OCI-LY3 (cell line): ENCODE results near the gene KIF1A.

ENCODE experiments used
- EZH2phosphoT487 ChIP-seq: fragments of 200-600 bp; shearing (Covaris generic); IDR thresholded peaks from 2 replicates; pipeline ENCODE4 v1.6.1; 2018; ENCODE audit warnings: antibody characterized with exemption, mixed run types, low read depth
- TF ChIP-seq, protein P1 (sequence below): fragments of 200-600, 300-600 bp; sonication (generic); IDR thresholded peaks from 2 replicates; pipeline ENCODE4 v1.5.1; 2014; ENCODE audit warnings: antibody characterized with exemption, low read length, low read depth

- TF ChIP-seq, protein P1, sequence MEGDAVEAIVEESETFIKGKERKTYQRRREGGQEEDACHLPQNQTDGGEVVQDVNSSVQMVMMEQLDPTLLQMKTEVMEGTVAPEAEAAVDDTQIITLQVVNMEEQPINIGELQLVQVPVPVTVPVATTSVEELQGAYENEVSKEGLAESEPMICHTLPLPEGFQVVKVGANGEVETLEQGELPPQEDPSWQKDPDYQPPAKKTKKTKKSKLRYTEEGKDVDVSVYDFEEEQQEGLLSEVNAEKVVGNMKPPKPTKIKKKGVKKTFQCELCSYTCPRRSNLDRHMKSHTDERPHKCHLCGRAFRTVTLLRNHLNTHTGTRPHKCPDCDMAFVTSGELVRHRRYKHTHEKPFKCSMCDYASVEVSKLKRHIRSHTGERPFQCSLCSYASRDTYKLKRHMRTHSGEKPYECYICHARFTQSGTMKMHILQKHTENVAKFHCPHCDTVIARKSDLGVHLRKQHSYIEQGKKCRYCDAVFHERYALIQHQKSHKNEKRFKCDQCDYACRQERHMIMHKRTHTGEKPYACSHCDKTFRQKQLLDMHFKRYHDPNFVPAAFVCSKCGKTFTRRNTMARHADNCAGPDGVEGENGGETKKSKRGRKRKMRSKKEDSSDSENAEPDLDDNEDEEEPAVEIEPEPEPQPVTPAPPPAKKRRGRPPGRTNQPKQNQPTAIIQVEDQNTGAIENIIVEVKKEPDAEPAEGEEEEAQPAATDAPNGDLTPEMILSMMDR, result no peak
- TF ChIP-seq EZH2phosphoT487, result no peak
Observed at GRCh38 chr2:240858871-240859270, 38.9 kb upstream of the KIF1A start.
